Activated B cell treated with CpG ODN at 0.5 μM for 24 hours (primary cell): Measurements from ENCODE around the gene UBIAD1. TPM values are rescaled to one million over a fixed set of nuclear protein-coding genes. Genes with fewer than 3 reads are reported as not detected.

Source experiments
- ATAC-seq: fragments of 200-7000 bp; cut with Tn5 transposase; one replicate; pipeline ENCODE4 v1.10.0; 2021; ENCODE audit warnings: low read depth, mild to moderate bottlenecking, moderate library complexity
- CTCF ChIA-PET: fragments of 350-600 bp; sonication (Branson Sonifier 250); formaldehyde crosslinking; loops from one replicate; lab custom pipeline; 2021; ENCODE audit warnings: antibody characterized with exemption; lab: Charles Lee
- POLR2A ChIA-PET: fragments of 350-600 bp; sonication (Branson Sonifier 250); formaldehyde crosslinking; loops from one replicate; lab custom pipeline; 2021; ENCODE audit warnings: antibody characterized with exemption; lab: Charles Lee
- DNase-seq: peaks from one replicate; pipeline ENCODE4 v3.0.0; 2022
- H3K27ac Mint-ChIP-seq: one replicate; pipeline ENCODE4 v1.8.0; 2020; ENCODE audit warnings: mixed read lengths
- H3K27me3 Mint-ChIP-seq: one replicate; pipeline ENCODE4 v1.8.0; 2021; ENCODE audit warnings: mixed read lengths
- H3K36me3 Mint-ChIP-seq: one replicate; pipeline ENCODE4 v1.8.0; 2021; ENCODE audit warnings: low read depth, mixed read lengths
- H3K4me1 Mint-ChIP-seq: one replicate; pipeline ENCODE4 v1.8.0; 2021; ENCODE audit warnings: mixed read lengths
- H3K4me3 Mint-ChIP-seq: one replicate; pipeline ENCODE4 v1.8.0; 2020; ENCODE audit warnings: mild to moderate bottlenecking, mixed read lengths
- H3K9me3 Mint-ChIP-seq: one replicate; pipeline ENCODE4 v1.8.0; 2020; ENCODE audit warnings: mixed read lengths
- CTCF ChIP-seq: fragments of 200-600 bp; IDR thresholded peaks from one replicate; pipeline ENCODE4 v1.8.0; 2022; ENCODE audit warnings: antibody characterized with exemption, mild to moderate bottlenecking
- intact Hi-C: fragments of 100-400 bp; cut with micrococcal nuclease; formaldehyde crosslinking; loops from one replicate; pipeline ENCODE4 v1.15.1; 2024
- total RNA-seq: library from RNA; stranded (reverse); gene quantifications from 2 replicates; pipeline ENCODE4 v1.2.3, GENCODE V29; 2022

The UBIAD1 gene
- total RNA-seq, 1 donor from 2014 or later: 27.8 TPM

GRCh38 chr1:11279630-11280029 is 6.6 kb downstream of the UBIAD1 start:
- peaks cover 74% of the 10 kb centered on the region for H3K4me1 Mint-ChIP-seq
- POLR2A ChIA-PET: interaction anchor here (0.7 to 2.4 kb wide), 2 partner anchors 18 to 1344 kb away, joined by 3 to 21 read pairs; partner anchors contain the start of gene MTOR
- CTCF ChIA-PET: no interaction called here
- TF ChIP-seq CTCF: no peak
- no peak overlapping the region for H3K4me3 Mint-ChIP-seq
- H3K27ac Mint-ChIP-seq: peak overlapping the region; percentile 87
- no peak for ATAC-seq
- intact Hi-C loops: loop anchor here (2.0 kb wide), 1 partner anchor 17 kb away; the partner anchor contains the start of gene MTOR
- no peaks in the 10 kb centered on the region for H3K27me3 Mint-ChIP-seq
- DNase-seq: no peak
- H3K36me3 Mint-ChIP-seq: peaks cover 68% of the 10 kb centered on the region
- H3K9me3 Mint-ChIP-seq: no peaks in the 10 kb centered on the region

GRCh38 chr1:11280719-11281376 is 7.8 kb downstream of the UBIAD1 start:
- peak; percentile 94 for ATAC-seq
- Mint-ChIP-seq H3K9me3 (no peaks in the 10 kb centered on the region), H3K4me1 (peaks cover 67% of the 10 kb centered on the region), H3K36me3 (peaks cover 72% of the 10 kb centered on the region), H3K4me3 (peak overlapping the region; percentile 61), H3K27ac (peak overlapping the region; percentile 87), H3K27me3 (no peaks in the 10 kb centered on the region)
- TF ChIP-seq CTCF: no peak
- DNase-seq: peak; percentile 18
- CTCF ChIA-PET: interaction anchor here (1.0 kb wide), 1 partner anchor 198 kb away, joined by 3 read pairs; the partner anchor contains the start of gene DISP3
- intact Hi-C loops: loop anchor here (1.0 to 2.0 kb wide), 2 partner anchors 8 to 18 kb away; partner anchors contain the start of genes MTOR and UBIAD1
- POLR2A ChIA-PET: interaction anchor here (0.6 to 2.4 kb wide), 7 partner anchors 19 to 879 kb away, joined by 3 to 21 read pairs (median 4); partner anchors contain the start of gene MTOR

GRCh38 chr1:11281518-11282331 is 8.7 kb downstream of the UBIAD1 start:
- ChIA-PET CTCF (no interaction called here), POLR2A (interaction anchor here (0.5 to 2.4 kb wide), 8 partner anchors 11 to 737 kb away, joined by 3 to 21 read pairs (median 4); partner anchors contain the start of gene MTOR)
- H3K36me3 Mint-ChIP-seq: peaks cover 73% of the 10 kb centered on the region
- peak overlapping the region; percentile 61 for H3K4me3 Mint-ChIP-seq
- no peaks in the 10 kb centered on the region for H3K9me3 Mint-ChIP-seq
- intact Hi-C loops: loop anchor here (1.0 to 2.0 kb wide), 2 partner anchors 8 to 19 kb away; partner anchors contain the start of genes MTOR and UBIAD1
- H3K4me1 Mint-ChIP-seq: peaks cover 60% of the 10 kb centered on the region
- H3K27ac Mint-ChIP-seq: peak overlapping the region; percentile 87
- ATAC-seq: no peak
- DNase-seq: no peak
- no peaks in the 10 kb centered on the region for H3K27me3 Mint-ChIP-seq
- TF ChIP-seq CTCF: no peak

GRCh38 chr1:11283151-11283550 is 10.2 kb downstream of the UBIAD1 start:
- TF ChIP-seq CTCF: no peak
- Mint-ChIP-seq H3K4me3 (no peak overlapping the region), H3K36me3 (peaks cover 78% of the 10 kb centered on the region), H3K27me3 (no peaks in the 10 kb centered on the region), H3K4me1 (peaks cover 53% of the 10 kb centered on the region), H3K27ac (peak overlapping the region; percentile 87), H3K9me3 (no peaks in the 10 kb centered on the region)
- POLR2A ChIA-PET: interaction anchor here (1.5 to 2.3 kb wide), 2 partner anchors 10 to 21 kb away, joined by 7 to 10 read pairs; partner anchors contain the start of genes MTOR and UBIAD1
- CTCF ChIA-PET: no interaction called here
- intact Hi-C loops: no loop called here
- no peak for ATAC-seq
- no peak for DNase-seq
